GM19463 (cell line): ENCODE measurements around the gene B4GALT2.

Experiments used
- ATAC-seq: cut with Tn5 transposase; IDR thresholded peaks from one replicate; pipeline ENCODE4 v1.9.1; 2021; ENCODE audit warnings: mild to moderate bottlenecking, moderate library complexity; ENCODE audit not compliant: unreplicated experiment

The B4GALT2 gene

DNA sequence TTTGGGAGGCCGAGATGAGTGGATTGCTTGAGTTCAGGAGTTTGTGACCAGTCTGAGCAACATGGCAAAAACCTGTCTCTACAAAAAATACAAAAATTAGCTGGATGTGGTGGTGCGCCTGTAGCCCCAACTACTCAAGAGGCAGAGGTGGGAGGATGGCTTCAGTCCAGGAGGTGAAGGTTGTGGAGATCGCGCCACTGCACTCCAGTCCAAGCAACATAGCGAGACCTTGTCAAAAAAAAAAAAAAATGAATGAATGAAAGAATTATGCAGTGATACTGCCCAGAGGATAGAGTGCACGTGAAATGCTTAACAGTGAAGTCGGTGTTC is 9.6 kb upstream of the B4GALT2 start:
- ATAC-seq = no peak

DNA sequence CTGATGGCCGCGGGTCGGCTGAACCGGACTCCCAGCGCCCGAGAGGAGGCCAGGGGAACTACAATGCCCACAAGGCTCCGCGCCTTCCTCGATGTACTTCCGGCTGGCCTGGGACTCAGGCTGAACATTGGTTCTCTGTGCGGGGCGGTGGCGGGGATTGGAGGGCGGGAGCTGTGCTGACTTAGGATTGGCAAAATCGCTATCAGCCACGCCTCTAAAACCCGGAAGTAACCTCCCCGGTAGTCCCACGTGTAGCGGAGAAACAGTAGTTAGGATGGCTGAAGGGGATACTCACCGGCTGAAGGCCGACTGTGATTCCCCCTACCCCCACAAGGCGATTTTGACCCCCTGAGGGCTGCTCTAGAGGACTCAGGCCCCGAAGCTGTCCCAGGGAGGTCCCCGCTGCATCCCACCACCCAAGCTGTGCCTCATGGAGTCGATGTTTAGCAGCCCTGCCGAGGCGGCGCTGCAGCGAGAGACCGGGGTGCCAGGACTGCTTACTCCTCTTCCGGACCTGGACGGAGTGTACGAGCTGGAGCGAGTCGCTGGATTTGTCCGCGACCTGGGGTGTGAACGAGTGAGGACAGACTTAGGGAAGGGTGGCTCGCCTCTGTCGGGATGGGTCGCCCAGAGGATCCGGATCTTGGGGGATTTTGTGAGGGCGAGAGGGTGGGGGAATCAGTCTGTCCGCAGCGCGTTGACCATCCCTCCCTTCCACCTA is 9.1 kb upstream of the B4GALT2 start, which contains the start of gene DPH2:
TSS of gene DPH2 (plus strand) at position 265 of the 721 bp plus-strand sequence. CDS start at position 431, 166 bp downstream.
- ATAC-seq = peak; percentile 91

DNA sequence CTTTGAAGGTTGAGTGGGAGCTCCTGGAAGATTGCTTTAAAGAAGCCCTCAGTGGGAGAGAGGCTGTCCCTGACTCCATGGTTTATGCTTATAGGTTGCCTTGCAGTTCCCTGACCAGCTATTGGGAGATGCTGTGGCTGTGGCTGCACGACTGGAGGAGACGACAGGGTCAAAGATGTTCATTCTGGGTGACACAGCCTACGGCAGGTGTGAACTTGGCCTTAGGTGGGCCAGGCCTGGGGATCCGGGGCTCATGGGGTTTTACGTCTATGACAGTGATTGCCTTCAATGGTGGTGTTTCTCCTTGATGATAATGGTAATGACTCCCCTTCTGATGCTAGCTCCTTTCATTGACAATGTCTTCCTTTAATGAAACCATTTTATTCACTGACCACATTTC is 8.5 kb upstream of the B4GALT2 start:
- no peak for ATAC-seq

DNA sequence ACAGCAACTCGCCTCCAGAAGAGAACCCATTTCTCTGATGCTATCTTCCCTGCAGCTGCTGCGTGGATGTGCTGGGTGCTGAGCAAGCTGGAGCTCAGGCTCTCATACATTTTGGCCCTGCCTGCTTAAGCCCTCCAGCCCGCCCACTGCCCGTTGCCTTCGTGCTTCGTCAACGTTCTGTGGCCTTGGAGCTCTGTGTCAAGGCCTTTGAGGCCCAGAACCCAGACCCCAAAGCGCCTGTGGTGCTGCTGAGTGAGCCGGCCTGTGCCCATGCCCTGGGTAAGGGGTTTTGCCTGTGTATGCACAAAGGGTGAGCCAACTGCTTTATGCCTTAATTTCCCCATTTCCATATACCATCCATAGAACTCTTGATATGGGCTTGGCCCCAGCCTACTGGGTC is 8.1 kb upstream of the B4GALT2 start:
- no peak for ATAC-seq

DNA sequence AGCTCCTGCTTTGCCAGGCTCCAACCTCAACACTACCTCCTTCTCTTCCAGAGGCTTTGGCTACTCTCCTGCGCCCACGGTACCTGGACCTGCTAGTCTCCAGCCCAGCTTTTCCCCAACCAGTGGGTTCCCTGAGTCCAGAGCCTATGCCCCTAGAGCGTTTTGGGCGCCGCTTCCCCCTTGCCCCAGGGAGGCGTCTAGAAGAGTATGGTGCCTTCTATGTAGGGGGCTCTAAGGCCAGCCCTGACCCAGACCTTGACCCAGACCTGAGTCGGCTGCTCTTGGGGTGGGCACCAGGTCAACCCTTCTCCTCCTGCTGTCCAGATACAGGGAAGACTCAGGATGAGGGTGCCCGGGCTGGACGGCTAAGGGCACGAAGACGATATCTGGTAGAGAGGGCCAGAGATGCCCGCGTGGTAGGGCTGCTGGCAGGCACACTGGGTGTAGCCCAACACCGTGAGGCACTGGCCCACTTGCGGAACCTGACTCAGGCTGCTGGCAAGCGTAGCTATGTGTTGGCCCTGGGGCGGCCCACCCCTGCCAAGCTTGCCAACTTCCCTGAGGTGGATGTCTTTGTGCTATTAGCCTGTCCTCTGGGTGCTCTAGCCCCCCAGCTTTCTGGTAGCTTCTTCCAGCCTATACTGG is 7.6 kb upstream of the B4GALT2 start:
- ATAC-seq = no peak

DNA sequence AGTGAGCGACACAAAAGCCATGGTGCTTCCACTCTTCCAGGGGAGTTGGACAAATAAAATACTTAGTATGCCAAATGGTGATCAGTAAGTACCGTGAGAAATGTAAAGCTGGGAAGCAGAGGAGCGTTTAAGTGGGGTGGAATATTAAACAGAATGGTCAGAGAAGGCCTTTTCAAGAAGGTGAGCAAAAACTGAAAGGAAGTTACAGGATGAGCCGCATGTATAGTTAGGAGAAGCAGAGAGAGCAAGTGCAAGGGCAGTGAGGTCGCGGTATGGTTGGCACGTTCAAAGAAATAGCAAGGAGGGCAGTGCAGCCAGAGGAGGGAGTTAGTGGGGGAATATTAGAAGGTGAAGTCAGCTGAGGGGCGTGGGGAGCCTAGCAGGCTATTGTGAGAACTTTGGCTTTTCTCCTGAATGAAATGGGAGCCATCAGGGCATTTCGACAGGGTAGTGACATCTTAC is 5.0 kb upstream of the B4GALT2 start:
- no peak for ATAC-seq

DNA sequence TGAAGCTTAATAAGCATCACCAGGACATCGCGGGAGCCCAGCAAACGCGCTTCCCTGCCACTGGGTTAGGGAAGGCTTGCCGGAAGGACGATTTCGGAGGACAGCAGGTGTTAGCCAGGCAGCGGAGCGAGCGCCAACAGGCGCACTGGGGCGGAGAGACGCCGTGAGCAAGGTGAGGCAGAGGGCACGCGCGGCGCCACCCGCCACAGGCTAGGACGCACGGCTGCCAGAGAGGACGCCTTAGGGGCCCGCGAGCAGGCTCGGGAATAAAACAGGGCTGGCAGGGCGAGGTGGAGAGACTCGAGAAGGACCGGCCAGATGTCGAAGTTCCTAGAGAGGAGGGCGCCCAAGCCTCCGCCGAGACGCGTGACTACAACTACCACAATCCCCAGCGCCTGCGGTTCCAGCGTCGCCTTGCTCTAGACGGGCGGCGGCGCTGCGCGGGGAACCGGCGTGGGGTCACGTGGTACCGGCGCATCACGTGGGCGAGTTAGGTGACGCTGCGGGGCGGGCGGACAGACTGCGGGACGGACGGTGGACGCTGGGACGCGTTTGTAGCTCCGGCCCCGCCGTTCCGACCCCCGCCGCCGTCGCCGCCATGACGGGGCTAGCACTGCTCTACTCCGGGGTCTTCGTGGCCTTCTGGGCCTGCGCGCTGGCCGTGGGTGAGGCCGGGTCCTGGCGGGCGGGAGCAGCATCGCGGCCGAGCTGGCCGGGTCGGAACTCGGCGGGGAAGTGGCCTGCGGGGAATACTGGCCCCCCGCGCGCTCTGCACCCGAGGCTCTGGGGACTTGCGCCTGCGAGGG is 4.4 kb upstream of the B4GALT2 start, which contains the start of gene ATP6V0B:
TSS of gene ATP6V0B (plus strand) at position 518 of the 806 bp plus-strand sequence. CDS start at position 599, 81 bp downstream.
- ATAC-seq = peak; percentile 60

DNA sequence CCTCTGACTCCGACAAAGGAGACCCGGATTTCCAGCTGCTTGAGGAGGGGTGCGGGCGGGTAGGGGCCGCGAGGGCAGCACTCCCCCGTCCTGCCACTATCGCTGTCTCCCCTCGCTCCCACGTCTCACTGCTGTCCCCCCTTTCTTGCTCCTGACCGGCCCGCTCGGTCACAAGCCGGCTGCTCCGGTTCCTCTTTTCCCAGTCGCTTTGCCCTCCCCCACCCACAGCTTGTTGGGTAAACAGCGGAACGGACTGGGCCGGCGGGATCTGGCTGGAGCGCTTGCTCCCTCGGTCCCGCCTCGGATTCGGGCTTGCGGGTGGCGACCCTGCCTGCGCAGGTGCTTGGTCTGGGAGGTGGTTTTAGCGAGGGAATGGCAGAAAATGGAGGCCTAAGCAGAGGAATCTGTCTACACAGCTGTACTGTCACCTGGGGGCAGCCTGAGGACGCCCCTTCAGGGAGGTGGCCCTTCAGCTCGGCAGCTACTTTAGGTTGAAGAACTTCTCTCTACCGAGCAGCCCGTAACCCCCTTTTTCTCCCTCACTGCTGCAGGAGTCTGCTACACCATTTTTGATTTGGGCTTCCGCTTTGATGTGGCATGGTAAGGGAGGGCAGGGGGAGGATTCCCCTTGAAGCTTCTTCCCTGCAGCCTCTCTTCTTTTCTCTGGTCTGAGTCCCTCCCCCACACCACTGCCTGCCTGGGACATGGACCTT is 3.6 kb upstream of the B4GALT2 start:
- ATAC-seq = no peak

DNA sequence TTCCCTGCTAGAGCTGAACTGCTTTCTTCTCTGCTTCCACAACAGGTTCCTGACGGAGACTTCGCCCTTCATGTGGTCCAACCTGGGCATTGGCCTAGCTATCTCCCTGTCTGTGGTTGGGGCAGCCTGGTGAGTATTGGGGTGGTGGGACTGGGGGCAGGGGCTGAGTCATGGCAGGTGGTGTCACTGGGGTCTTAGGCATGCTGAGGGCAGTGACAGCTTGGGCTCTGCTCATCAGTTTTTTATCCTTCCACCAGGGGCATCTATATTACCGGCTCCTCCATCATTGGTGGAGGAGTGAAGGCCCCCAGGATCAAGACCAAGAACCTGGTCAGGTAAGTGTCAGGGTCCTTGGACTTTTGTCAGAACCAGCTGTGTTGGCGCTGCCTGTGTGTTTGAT is 3.0 kb upstream of the B4GALT2 start:
- no peak for ATAC-seq

DNA sequence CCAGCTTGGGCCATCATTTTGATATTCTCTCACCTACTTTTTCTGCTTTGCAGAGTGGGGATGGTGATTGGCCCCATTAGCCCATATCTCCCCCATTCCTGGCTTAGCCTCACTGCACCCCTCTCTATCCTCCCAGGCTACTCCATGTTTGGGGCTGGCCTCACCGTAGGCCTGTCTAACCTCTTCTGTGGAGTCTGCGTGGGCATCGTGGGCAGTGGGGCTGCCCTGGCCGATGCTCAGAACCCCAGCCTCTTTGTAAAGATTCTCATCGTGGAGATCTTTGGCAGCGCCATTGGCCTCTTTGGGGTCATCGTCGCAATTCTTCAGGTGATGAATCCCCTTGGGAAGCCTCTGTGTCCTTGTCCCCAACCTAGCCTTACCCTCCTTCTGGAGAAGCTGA is 2.1 kb upstream of the B4GALT2 start:
- no peak for ATAC-seq

DNA sequence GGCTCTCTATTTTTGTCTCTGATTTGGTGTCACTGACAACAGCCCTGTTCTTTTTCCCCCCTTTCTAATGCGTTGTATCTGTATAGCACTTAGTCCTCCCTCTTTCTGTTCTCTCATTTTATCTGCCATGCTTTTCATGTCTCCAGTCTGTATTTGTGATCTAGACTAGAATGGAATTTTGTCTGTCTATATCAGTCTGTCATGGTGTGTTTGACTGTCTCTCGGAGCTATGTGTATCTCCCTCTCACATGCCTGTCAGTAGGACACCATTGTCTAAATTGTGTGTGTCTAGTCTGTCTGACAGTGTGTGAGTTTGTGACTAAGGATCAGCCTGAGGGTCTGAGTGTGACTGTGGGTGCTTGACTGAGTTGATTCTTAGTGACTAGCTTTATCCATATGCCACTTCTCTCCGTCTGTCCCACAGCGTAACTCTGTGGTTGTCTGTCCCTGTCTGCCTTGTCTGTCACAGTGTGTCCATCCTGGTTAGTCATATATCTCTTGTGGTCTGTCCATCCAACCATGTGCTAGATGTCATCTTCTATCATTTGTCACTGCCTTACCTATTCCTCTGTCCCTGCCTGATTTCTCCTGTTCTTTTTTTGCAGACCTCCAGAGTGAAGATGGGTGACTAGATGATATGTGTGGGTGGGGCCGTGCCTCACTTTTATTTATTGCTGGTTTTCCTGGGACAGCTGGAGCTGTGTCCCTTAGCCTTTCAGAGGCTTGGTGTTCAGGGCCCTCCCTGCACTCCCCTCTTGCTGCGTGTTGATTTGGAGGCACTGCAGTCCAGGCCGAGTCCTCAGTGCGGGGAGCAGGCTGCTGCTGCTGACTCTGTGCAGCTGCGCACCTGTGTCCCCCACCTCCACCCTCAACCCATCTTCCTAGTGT is 1.4 kb upstream of the B4GALT2 start:
- no peak for ATAC-seq

DNA sequence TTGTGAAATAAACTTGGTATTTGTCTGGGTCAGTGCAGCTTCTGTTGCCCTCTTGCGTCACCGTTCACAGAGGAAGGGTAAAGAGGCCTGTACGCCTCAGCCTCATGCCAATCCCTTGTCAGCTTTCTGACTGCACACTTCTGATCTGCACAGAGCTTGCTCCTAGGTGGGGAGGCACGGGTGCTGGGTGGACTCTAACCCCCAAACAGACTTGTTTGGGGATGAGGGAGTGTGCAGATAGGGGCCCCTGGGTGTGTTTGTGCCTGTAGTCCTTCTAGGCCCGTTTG is 803 bp upstream of the B4GALT2 start:
- ATAC-seq = no peak

DNA sequence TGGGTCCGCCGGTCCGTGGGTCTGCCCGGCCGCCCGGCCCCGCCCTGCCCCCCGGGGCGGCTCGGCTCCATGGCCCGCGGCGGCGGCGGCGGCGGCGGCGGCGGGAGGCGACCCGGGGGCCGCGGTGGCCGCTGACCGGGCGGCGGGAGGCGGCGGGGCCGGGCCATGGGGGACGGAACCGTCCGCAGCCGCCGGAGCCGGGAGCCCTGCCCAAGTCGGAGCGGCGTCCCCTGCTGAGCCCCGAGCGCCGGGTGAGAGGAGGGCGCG is 184 bp downstream of the B4GALT2 start:
- no peak for ATAC-seq

DNA sequence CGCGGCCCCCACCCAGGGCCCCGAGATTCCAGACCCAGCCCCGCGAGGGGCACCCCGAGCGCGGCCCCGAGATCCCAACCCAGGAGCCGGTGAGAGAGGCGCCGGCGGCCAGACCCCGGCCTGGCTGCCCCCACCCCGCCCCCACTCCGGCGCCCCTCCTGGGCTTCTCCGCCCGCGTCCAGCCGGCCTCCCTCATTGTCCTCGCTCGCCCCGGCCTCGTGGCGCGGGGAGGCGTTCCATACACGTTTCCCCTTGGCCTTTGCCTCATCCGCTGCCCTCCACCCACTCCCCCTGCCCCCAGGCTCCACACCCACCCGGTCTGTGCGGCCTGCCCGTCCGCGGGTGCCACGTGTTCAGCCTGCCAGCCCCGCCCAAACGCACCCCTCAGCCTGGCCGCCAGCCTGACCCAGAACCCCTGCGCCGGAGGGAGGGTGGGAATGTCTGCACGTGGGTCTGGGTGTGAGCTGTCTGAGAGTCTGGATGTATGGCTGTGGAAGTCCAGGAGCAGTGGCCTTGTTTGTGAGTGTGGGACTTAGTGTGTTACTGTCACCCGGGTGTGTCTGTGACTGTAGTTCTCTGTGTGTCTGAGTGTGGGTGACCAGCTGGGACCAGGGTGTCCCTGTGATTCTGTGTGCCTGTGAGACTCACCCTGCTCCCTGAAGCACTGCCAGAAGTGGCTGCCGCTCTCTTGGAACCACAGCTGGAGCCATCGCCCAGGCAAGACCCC is 681 bp downstream of the B4GALT2 start:
- no peak for ATAC-seq

DNA sequence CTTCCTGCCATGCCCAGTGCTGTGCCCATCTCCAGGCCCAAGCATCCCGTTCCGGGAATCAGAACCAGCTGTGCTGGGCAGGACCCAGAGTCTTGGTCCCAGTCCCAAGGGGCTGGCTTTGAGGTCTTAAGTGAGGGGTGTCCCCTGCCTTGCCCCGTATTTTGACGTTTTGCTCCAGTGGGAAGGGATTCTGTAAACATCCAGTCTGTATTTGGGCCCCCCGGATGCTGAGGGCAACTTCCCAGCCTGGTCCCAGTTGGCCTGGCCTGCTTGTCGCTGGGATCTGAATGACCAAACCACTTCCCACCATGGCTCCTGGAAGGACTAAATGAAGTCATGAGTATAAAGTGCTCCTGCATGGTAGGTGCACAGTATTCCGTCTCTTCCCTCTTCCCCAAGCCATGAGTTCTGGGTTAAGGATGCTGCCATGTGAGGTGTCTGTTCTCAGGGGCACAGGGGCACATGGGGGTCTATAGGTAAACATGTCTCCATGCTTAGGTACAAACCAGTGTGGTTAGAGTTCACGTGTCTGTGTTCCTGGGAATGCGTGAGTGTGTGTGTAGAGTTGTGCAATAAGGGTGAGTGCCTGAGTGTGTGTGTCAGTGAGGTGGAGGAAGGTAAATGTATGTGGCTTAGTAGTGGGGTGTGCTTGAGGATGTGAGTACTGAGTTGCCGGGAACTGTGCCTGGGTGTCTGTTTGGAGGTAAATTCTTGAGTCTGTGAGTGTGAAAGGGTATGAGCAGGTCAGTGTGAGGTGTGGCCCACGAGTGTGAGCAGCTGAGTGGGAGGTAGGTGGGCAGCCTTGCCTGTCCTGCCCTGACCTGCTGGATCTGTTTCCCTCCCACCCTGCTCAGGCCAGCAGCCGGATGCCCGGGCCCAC is 1.5 kb downstream of the B4GALT2 start:
- no peak for ATAC-seq

DNA sequence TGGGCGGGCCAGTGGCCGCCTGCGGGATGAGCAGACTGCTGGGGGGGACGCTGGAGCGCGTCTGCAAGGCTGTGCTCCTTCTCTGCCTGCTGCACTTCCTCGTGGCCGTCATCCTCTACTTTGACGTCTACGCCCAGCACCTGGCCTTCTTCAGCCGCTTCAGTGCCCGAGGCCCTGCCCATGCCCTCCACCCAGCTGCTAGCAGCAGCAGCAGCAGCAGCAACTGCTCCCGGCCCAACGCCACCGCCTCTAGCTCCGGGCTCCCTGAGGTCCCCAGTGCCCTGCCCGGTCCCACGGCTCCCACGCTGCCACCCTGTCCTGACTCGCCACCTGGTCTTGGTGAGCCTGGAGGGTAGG is 2.1 kb downstream of the B4GALT2 start:
- ATAC-seq = no peak

DNA sequence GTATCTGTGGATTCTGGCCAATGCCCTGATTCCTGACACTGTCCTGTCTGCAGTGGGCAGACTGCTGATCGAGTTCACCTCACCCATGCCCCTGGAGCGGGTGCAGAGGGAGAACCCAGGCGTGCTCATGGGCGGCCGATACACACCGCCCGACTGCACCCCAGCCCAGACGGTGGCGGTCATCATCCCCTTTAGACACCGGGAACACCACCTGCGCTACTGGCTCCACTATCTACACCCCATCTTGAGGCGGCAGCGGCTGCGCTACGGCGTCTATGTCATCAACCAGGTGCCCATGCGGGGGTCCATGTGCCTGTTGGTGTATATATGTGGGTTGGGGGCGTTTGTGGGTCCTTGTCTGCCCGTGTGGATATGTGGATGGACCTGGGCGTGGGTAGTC is 2.6 kb downstream of the B4GALT2 start:
- no peak for ATAC-seq

DNA sequence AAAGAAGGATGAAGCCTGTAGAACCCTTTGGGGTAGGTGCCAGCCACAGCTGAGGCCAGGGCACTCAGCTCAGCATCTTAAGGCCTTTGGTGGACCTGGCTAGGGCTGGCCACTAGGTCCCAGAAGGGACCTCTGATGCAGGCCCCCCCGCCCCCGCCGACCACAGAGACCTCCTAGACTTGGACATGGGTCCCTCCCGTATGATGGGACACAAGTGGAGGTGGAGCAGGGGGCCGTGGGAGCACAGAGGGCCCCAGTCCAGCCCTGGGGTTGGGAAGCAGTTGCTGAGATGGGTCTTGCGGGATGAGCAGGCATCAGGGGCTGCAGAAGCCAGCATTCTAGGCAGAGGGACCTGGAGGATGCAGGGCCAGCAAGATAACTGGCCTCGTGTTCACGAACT is 3.2 kb downstream of the B4GALT2 start:
- ATAC-seq = no peak

DNA sequence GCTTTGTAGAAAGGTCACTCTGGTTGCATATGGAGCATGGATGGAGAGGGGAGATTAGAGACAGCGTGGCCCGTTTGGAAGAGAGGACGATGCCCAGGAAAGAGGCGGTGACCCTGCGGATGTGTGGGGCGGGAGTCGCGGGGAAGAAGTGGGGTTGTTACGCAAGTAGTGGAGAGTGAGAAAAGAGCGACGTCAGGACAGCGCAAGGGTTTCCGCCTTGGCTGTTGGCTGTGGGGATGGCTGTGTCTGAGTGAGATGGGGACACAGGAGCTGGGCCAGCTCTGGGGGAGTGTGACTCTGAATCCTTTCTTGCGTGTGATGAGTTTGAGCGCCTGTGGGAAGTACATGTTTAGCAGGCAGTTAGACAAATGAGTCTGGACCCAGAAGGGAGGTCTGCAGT is 3.8 kb downstream of the B4GALT2 start:
- ATAC-seq = no peak
